ENCODE measurements around the gene AKT3.

DNA sequence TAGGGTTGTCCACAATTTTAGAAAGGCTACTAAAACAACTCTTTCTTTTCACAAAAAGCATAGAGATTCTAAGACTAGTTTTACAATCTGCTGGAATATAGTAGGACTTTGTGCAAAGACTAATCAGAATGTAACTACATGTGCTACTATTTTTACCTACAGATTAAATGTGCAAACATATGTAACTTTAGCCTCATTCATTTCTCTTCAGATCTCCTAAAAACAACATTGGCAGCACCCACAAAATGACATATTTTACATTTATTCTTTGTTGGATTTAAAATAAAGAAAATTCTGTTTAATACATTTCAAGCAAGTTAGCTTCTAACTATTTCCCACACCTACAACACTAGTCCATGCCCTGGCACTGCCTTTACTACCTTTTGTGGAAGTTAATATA, 292.2 kb downstream of the AKT3 start:
- no peak for TF ChIP-seq POLR2A (IDR thresholded peaks at IDR 0.05)
- no peak for TF ChIP-seq CTCF (IDR thresholded peaks at IDR 0.05)

All from suprapubic skin (tissue), 3 donors.